ENCODE data around the gene HNRNPU. TPM values are rescaled to one million over a fixed set of nuclear protein-coding genes. Genes with fewer than 3 reads are reported as not detected.
A peak's percentile ranks its signal among the peaks of the same experiment; 100 is the strongest.

HNRNPU gene
- total RNA-seq, 3 donors from 2014 or later, result 197 to 281 (median 260) TPM

DNA sequence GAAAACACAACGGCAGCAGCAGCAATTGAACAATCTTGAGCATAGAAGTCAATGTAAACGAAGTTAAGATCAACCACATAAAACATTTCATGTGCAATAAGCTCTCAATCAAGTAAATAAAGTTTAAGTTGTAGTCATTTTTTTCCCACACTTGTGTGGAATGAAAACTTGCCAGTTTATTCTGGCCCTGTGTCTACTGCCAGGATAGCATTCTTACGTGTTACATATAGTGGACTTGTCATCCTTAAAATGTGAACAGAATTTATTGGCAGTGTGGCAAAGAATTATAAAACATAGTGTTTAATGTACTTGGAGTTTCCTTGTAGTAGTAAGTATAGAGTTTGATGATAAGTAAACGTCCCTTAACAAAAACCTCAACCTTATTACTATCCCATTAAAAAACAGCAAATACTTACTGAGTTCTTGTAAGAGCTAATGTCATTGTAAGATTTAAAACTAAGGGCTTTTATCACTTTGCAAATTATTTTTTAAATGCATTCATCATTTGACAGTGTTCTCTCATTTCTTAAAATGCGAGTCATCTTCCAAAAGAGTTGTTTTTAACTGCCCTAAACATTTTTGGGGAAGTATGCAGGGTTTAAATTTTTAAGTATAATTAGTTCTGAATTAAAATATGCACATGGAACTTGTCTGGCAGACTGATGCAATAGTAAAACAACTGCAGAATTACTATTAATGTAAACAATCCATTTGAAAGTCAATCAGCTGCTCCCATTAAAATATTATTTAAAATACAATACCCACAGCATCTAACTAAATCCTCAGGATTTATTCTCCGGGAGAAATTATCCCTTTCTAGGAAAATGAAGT lies 21.0 kb downstream of the HNRNPU start:
- H3K4me1 ChIP-seq (ENCODE audit: low read depth), result peaks cover 15% of the 10 kb centered on the region
- intact Hi-C loops (cut with DNase I, micrococcal nuclease), result no loop called here
- no peaks in the 10 kb centered on the region for H3K9me3 ChIP-seq
- no peak overlapping the region for H3K4me3 ChIP-seq
- no peak for ATAC-seq
- DNase-seq, result no peak
- TF ChIP-seq CTCF (IDR thresholded peaks at IDR 0.05), result no peak
- H3K36me3 ChIP-seq (ENCODE audit: low read depth), result peaks cover 6% of the 10 kb centered on the region

DNA sequence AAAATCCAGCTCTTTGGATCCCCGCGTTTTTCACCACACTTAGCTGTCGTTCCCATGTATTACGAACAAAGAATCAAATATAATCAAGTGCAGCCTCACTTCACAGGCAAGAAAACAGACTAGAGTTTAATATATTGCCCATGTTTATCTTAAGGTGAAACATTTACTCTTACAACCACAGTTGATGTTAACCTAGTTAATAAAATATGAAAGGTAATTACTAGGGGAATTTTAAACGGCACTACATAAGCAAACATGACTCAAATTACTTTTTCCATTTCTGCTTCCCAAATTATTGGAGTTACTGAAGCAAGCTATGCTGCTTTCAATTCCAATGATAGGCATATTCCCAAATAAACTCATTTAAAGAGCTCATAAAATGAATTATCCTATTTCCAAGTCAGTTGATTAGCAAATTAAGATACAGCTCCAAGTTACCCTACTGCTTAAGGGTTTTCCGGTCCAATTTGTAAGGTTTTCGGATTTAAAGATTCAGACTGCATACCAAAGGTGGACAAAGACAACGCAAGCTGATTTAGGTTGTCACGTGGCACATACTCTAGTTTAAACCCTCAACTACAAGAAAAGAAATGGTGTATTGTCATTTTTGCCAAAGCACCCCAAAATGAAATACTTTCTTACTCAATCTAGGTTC lies 22.9 kb downstream of the HNRNPU start:
- ATAC-seq (peak; percentile 54), DNase-seq (no peak)
- Histone ChIP-seq H3K9me3 (no peaks in the 10 kb centered on the region), H3K4me3 (no peak overlapping the region), H3K4me1 (ENCODE audit: low read depth) (peaks cover 29% of the 10 kb centered on the region), H3K36me3 (ENCODE audit: low read depth) (peaks cover 6% of the 10 kb centered on the region)
- intact Hi-C loops (cut with DNase I, micrococcal nuclease), result no loop called here
- TF ChIP-seq CTCF (IDR thresholded peaks at IDR 0.05), result no peak

DNA sequence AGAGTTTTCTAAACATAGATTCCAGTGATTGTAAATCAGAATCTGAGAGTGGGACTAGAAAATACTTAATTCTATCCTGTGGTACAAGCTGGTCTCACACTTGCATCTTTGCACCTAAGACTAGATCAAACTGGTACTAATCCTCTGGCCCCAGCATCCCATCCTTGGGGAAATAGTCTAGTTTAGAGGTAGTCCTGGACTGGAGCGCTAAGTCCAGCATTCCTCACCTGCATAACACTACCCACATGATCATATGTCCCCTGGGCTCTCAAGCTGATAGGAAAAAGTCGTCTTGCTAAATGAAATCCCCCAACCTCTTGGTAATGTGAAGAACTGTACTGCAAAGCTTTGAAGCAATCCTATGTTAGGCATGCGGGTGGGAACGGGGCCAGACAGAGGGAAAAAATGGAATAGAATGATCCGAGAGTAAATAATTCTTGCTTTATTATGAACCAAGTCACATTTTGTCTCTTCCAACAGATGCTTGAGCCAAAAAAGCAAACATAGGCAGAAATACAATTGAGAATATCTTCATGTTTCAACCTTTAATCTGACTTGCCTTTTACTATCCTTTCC lies 24.0 kb downstream of the HNRNPU start:
- Histone ChIP-seq H3K36me3 (ENCODE audit: low read depth) (peaks cover 2% of the 10 kb centered on the region), H3K9me3 (no peaks in the 10 kb centered on the region), H3K4me3 (no peak overlapping the region), H3K4me1 (ENCODE audit: low read depth) (peaks cover 33% of the 10 kb centered on the region)
- ATAC-seq (no peak), DNase-seq (no peak)
- no peak for TF ChIP-seq CTCF (IDR thresholded peaks at IDR 0.05)
- intact Hi-C loops (cut with DNase I, micrococcal nuclease), result no loop called here

DNA sequence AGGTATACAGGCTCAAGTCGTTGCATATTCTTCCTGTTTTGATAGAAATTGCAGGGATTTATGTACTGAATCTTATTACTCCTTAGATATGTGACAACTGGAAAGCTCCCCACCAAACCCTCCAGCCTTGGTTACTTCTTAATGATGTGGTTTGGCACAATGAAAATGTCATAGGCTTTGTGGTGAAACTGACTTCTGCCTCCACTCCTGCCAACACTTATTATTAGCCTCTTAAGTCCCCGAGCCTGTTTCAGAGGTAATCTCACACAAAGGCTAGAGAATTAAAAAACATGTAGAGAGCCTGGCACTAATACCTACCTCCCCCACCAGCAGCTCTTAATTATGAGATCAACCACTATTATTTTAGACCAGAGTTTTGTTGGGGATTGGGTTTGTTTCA lies 24.7 kb downstream of the HNRNPU start:
- H3K4me3 ChIP-seq, result no peak overlapping the region
- ATAC-seq (no peak), DNase-seq (no peak)
- intact Hi-C loops (cut with DNase I, micrococcal nuclease), result no loop called here
- no peaks in the 10 kb centered on the region for H3K9me3 ChIP-seq
- no peak for TF ChIP-seq CTCF (IDR thresholded peaks at IDR 0.05)
- peaks cover 4% of the 10 kb centered on the region for H3K36me3 ChIP-seq (ENCODE audit: low read depth)
- H3K4me1 ChIP-seq (ENCODE audit: low read depth), result peaks cover 33% of the 10 kb centered on the region

GRCh38 chr1:244837597-244838258 lies 26.6 kb downstream of the HNRNPU start:
- Histone ChIP-seq H3K4me3 (no peak overlapping the region), H3K4me1 (ENCODE audit: low read depth) (peaks cover 36% of the 10 kb centered on the region), H3K9me3 (no peaks in the 10 kb centered on the region), H3K36me3 (ENCODE audit: low read depth) (peaks cover 4% of the 10 kb centered on the region)
- DNase-seq, result no peak
- TF ChIP-seq CTCF (IDR thresholded peaks at IDR 0.05), result no peak
- no peak for ATAC-seq
- intact Hi-C loops (cut with DNase I, micrococcal nuclease), result no loop called here

Data from mucosa of descending colon (tissue), 3 donors.